ENCODE data around the gene WDPCP. TPM values are rescaled to one million over a fixed set of nuclear protein-coding genes. Genes with fewer than 3 reads are reported as not detected.

The WDPCP gene
- total RNA-seq, 1 experiment from 2014 or later, result 15.2 TPM

DNA sequence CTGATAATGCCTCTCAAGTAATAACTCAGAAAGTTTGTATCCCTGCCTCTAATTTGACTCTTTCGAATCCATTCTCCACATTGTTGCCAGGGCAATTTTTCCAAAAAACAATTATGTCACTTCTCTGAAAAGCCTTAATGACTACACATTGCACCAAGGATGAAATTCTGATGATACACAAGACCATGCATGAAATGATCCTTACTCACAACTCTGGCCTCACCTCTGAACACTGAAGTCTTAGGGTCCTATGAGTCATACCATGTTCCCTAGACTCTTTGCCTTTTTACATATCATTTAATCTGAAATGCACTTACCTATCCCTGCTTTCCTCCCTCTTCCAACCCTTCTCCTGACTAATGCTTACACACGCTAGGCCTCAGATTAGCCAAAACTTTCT is 51.0 kb downstream of the WDPCP start:
- ChIA-PET CTCF (no interaction called here), POLR2A (ENCODE audit: unreplicated experiment) (no interaction called here)
- H3K9me3 ChIP-seq (ENCODE audit: insufficient read depth, low read depth), result no peaks in the 10 kb centered on the region
- H3F3A ChIP-seq (ENCODE audit: insufficient read depth, low read depth), result no peaks in the 10 kb centered on the region
- H2AFZ ChIP-seq, result no peak overlapping the region
- H3K27ac ChIP-seq, result no peak overlapping the region
- TF ChIP-seq EZH2 (IDR thresholded peaks at IDR 0.05; ENCODE audit: low read depth), result no peak
- TF ChIP-seq, protein P1, sequence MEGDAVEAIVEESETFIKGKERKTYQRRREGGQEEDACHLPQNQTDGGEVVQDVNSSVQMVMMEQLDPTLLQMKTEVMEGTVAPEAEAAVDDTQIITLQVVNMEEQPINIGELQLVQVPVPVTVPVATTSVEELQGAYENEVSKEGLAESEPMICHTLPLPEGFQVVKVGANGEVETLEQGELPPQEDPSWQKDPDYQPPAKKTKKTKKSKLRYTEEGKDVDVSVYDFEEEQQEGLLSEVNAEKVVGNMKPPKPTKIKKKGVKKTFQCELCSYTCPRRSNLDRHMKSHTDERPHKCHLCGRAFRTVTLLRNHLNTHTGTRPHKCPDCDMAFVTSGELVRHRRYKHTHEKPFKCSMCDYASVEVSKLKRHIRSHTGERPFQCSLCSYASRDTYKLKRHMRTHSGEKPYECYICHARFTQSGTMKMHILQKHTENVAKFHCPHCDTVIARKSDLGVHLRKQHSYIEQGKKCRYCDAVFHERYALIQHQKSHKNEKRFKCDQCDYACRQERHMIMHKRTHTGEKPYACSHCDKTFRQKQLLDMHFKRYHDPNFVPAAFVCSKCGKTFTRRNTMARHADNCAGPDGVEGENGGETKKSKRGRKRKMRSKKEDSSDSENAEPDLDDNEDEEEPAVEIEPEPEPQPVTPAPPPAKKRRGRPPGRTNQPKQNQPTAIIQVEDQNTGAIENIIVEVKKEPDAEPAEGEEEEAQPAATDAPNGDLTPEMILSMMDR (conservative IDR thresholded peaks at IDR 0.05), result no peak
- no peaks in the 10 kb centered on the region for H3K4me1 ChIP-seq (replicated peaks; ENCODE audit: insufficient read depth)
- H3K79me2 ChIP-seq (ENCODE audit: low read depth), result no peaks in the 10 kb centered on the region
- H3K36me3 ChIP-seq (ENCODE audit: low read depth), result no peaks in the 10 kb centered on the region
- no peak for DNase-seq
- BruUV-seq (replicated peaks), result no TSS peak
- no peak overlapping the region for H3K4me3 ChIP-seq
- H3K27me3 ChIP-seq (ENCODE audit: insufficient read depth, low read depth), result no peaks in the 10 kb centered on the region
- intact Hi-C loops (cut with micrococcal nuclease; ENCODE audit: unreplicated experiment), result no loop called here
- no peak overlapping the region for H3K4me2 ChIP-seq
- H3K9me2 ChIP-seq (ENCODE audit: insufficient read depth), result no peaks in the 10 kb centered on the region
- no peaks in the 10 kb centered on the region for H4K20me1 ChIP-seq (ENCODE audit: insufficient read depth)

DNA sequence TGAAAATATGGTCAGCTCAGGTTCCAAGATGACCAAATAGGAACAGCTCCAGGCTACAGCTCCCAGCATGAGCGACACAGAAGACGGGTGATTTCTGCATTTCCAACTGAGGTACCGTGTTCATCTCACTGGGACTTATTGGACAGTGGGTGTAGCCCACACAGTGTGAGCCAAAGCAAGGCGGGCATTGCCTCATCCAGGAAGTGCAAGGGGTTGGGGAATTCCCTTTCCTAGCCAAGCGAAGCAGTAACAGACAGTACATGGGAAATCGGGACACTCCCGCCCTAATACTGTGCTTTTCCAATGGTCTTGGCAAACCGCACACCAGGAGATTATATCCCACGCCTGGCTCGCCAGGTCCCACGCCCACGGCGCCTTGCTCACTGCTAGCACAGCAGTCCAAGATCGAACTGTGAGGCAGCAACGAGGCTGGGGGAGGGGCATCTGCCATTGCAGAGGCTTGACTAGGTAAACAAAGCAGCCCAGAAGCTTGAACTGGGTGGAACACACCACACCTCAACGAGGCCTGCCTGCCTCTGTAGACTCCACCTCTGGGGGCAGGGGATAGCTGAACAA is 57.5 kb downstream of the WDPCP start:
- DNase-seq, result no peak
- H3K4me2 ChIP-seq, result no peak overlapping the region
- H3K4me1 ChIP-seq (replicated peaks; ENCODE audit: insufficient read depth), result no peaks in the 10 kb centered on the region
- H3K4me3 ChIP-seq, result no peak overlapping the region
- BruUV-seq (replicated peaks), result no TSS peak
- H3F3A ChIP-seq (ENCODE audit: insufficient read depth, low read depth), result no peaks in the 10 kb centered on the region
- TF ChIP-seq EZH2 (IDR thresholded peaks at IDR 0.05; ENCODE audit: low read depth), result no peak
- TF ChIP-seq, protein P1 (conservative IDR thresholded peaks at IDR 0.05), result no peak
- ChIA-PET POLR2A (ENCODE audit: unreplicated experiment) (no interaction called here), CTCF (no interaction called here)
- no peak overlapping the region for H2AFZ ChIP-seq
- H3K9me3 ChIP-seq (ENCODE audit: insufficient read depth, low read depth), result peaks cover 3% of the 10 kb centered on the region; the same call in 1 of the 2 replicates
- no peaks in the 10 kb centered on the region for H4K20me1 ChIP-seq (ENCODE audit: insufficient read depth)
- no peaks in the 10 kb centered on the region for H3K27me3 ChIP-seq (ENCODE audit: insufficient read depth, low read depth)
- no peak overlapping the region for H3K27ac ChIP-seq
- intact Hi-C loops (cut with micrococcal nuclease; ENCODE audit: unreplicated experiment), result no loop called here
- H3K36me3 ChIP-seq (ENCODE audit: low read depth), result no peaks in the 10 kb centered on the region
- no peaks in the 10 kb centered on the region for H3K79me2 ChIP-seq (ENCODE audit: low read depth)
- H3K9me2 ChIP-seq (ENCODE audit: insufficient read depth), result no peaks in the 10 kb centered on the region

DNA sequence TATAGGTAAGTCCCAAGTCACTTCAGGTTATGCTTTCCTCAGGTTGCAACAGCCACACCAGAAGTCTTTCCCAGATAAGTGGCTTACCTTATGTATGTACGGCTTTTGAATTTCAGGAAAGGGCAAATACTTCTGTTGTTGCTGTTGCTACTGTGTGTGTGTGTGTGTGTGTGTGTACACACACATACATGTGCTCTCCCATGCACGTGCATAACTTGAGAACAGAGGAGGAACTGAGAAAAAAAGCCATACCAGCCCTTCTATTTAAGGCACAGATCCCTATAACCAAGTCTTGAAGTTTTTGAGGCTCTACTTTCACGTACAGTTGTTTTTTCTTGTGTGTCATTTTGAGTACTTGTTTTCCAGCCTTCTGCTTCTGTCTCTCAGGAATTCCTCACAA is 62.4 kb downstream of the WDPCP start:
- Histone ChIP-seq H3K27me3 (ENCODE audit: insufficient read depth, low read depth) (no peaks in the 10 kb centered on the region), H3K27ac (no peak overlapping the region), H3K9me3 (ENCODE audit: insufficient read depth, low read depth) (peaks cover 13% of the 10 kb centered on the region), H3K9me2 (ENCODE audit: insufficient read depth) (no peaks in the 10 kb centered on the region), H3K4me3 (no peak overlapping the region), H4K20me1 (ENCODE audit: insufficient read depth) (no peaks in the 10 kb centered on the region), H2AFZ (no peak overlapping the region), H3K79me2 (ENCODE audit: low read depth) (no peaks in the 10 kb centered on the region), H3K4me2 (no peak overlapping the region), H3K36me3 (ENCODE audit: low read depth) (no peaks in the 10 kb centered on the region), H3K4me1 (replicated peaks; ENCODE audit: insufficient read depth) (no peaks in the 10 kb centered on the region), H3F3A (ENCODE audit: insufficient read depth, low read depth) (no peaks in the 10 kb centered on the region)
- BruUV-seq (replicated peaks), result no TSS peak
- TF ChIP-seq EZH2 (IDR thresholded peaks at IDR 0.05; ENCODE audit: low read depth), result no peak
- TF ChIP-seq, protein P1 (conservative IDR thresholded peaks at IDR 0.05), result no peak
- CTCF ChIA-PET, result no interaction called here
- intact Hi-C loops (cut with micrococcal nuclease; ENCODE audit: unreplicated experiment), result no loop called here
- POLR2A ChIA-PET (ENCODE audit: unreplicated experiment), result no interaction called here
- no peak for DNase-seq
